HepG2 (cell line): ENCODE measurements around the gene MICB. TPM values are rescaled to one million over a fixed set of nuclear protein-coding genes. Genes with fewer than 3 reads are reported as not detected.
A peak's percentile ranks its signal among the peaks of the same experiment; 100 is the strongest.

Source experiments
- CENPBD1 ChIP-seq: sonication (generic); formaldehyde crosslinking; IDR thresholded peaks from 2 replicates; pipeline ENCODE4 v1.8.0; 2022; ENCODE audit warnings: missing genetic modification reagents, low read depth, mild to moderate bottlenecking, borderline replicate concordance
- GRHL1 ChIP-seq: sonication (generic); formaldehyde crosslinking; conservative IDR thresholded peaks from 2 replicates; pipeline ENCODE4 v1.8.0; 2022; ENCODE audit warnings: missing genetic modification reagents
- USF2 ChIP-seq, 2 experiments: sonication (generic) in 1 of 2; formaldehyde crosslinking in 1 of 2; IDR thresholded peaks; 2 replicates each; pipeline versions ENCODE4 v1.5.1 to v1.6.1; 2011 to 2020; ENCODE audit warnings: borderline replicate concordance in 1 of 2, low read depth in 1 of 2, low read length in 1 of 2, mild to moderate bottlenecking in 1 of 2, missing genetic modification reagents in 1 of 2, moderate library complexity in 1 of 2
- ZFP90 ChIP-seq: sonication (generic); formaldehyde crosslinking; IDR thresholded peaks from 2 replicates; pipeline ENCODE4 v1.8.0; 2022; ENCODE audit warnings: missing genetic modification reagents, mild to moderate bottlenecking, inconsistent platforms, borderline replicate concordance
- ZNF414 ChIP-seq: sonication (generic); formaldehyde crosslinking; IDR thresholded peaks from 2 replicates; pipeline ENCODE4 v1.5.0; 2020; ENCODE audit warnings: missing genetic modification reagents
- polyA plus RNA-seq, 8 experiments: library from polyadenylated mRNA; depleted of rRNA in 3 of 8; stranded (reverse) in 7 of 8; unstranded in 1 of 8; fragments of >200 nt; fragmentation: Illumina TruSeq in 4 of 8; extraction: Trizol in 4 of 8; gene quantifications; 2 replicates each; pipeline versions ENCODE4 v1.2.1 to v1.2.3, GENCODE V29; 2011 to 2016; ENCODE audit warnings: low read depth in 4 of 8, missing spikeins in 1 of 8, mixed read lengths in 1 of 8; ENCODE audit not compliant: insufficient read depth in 1 of 8
- total RNA-seq, 5 experiments: library from RNA; depleted of rRNA; stranded (reverse); fragments of >200 nt; fragmentation: Illumina TruSeq; extraction: Trizol; gene quantifications; 2 replicates each; pipeline ENCODE4 v1.2.3, GENCODE V29; 2016; ENCODE audit warnings: low read depth in 1 of 5

The MICB gene
- total and polyA plus RNA-seq, 2 of the 13 experiments (the other 11 are each of a cell fraction or from before 2014, with no cell fraction given) = 12.5 to 12.8 TPM

GRCh38 chr6:31474871-31475286 is 23.1 kb upstream of the MICB start (continued):
- TF ChIP-seq GRHL1 (CRISPR knock-in tag) (no peak), CENPBD1 (CRISPR knock-in tag) (no peak), ZNF414 (CRISPR knock-in tag) (no peak), ZFP90 (CRISPR knock-in tag) (no peak), USF2 (IDR thresholded peaks at IDR 0.05; ENCODE audit: low read depth, low read length) (0 out of 2 replicates have a peak, but pooled peaks have one; percentile 3), USF2 (CRISPR knock-in tag; IDR thresholded peaks at IDR 0.05; ENCODE audit: borderline replicate concordance) (no peak)
